GM23248 (cell line): ENCODE data around the gene ANKS6.

Source experiments
- EZH2 ChIP-seq: fragments of 200-600 bp; sonication (generic); IDR thresholded peaks from 2 replicates; pipeline ENCODE4 v1.6.1; 2018; ENCODE audit warnings: antibody characterized with exemption, mild to moderate bottlenecking; ENCODE audit not compliant: insufficient read depth, poor library complexity, severe bottlenecking
- EZH2phosphoT487 ChIP-seq: fragments of 200-600 bp; sonication (generic); IDR thresholded peaks from 2 replicates; pipeline ENCODE4 v1.6.1; 2018; ENCODE audit warnings: antibody characterized with exemption, moderate library complexity, mild to moderate bottlenecking, low read depth; ENCODE audit not compliant: insufficient read depth

DNA sequence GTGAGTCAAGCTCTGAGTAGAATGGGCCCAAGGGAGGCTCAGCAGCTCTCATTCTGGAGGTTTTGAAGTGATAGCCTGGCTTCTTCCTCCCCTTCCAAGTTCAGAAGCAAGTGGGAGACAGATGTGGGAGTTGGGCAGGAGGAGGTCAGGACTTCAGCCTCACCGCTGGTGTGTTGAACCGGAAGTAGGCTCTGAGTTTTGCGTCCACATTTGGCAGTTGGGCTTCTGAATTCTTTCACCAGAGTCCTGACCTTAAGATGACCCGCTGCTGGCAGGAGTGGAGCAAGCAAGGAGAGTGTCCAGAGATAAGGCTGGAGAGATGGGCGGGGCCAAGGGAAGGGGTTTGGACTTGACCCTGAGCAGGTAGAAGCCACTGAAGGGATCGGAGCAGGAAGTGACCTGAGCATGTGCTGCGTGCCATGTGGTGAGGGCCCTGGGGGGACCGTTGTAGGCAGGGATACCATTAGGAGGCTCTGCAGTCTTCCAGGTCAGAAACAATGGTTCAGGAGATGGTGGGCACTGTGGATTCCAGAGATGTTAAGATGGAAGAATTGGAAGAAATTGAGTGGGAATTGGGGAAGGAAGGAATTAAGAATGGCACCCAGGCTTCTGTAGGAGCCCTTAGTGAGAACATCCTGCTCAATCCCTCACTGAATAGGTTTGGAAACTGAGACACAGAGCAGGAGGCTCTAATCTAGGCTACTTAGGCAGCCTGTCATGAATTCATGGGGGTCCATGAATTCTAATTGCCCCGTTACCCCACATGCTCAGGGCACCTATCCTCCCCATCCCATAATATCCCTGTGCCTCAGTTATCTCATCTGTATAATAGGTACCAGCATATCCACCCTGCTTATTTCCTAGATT is 37.0 kb upstream of the ANKS6 start:
- TF ChIP-seq EZH2 (no peak), EZH2phosphoT487 (no peak)
